ENCODE measurements around the gene EIF4G1.
A peak's percentile ranks its signal among the peaks of the same experiment; 100 is the strongest.

Gene EIF4G1

GRCh38 chr3:184368586-184369183 is 54.3 kb downstream of the EIF4G1 start:
- DNase-seq (ENCODE audit: low spot score): no peak

GRCh38 chr3:184371570-184372018 is 57.2 kb downstream of the EIF4G1 start:
- peak; percentile 90 for DNase-seq (ENCODE audit: low spot score)

- no peak for DNase-seq (ENCODE audit: low spot score)
These were observed 58.0 kb downstream of the EIF4G1 start for GRCh38 chr3:184372296-184372821.

- no peak for DNase-seq (ENCODE audit: low spot score)
These were observed 58.5 kb downstream of the EIF4G1 start for GRCh38 chr3:184372911-184373310.

- no peak for DNase-seq (ENCODE audit: low spot score)
These were observed 59.0 kb downstream of the EIF4G1 start for GRCh38 chr3:184373422-184373821.

GRCh38 chr3:184375747-184376461 is 61.5 kb downstream of the EIF4G1 start:
- DNase-seq (ENCODE audit: low spot score): no peak

GRCh38 chr3:184377374-184377773 is 63.0 kb downstream of the EIF4G1 start:
- DNase-seq (ENCODE audit: low spot score): no peak

- no peak for DNase-seq (ENCODE audit: low spot score)
These were observed 63.6 kb downstream of the EIF4G1 start, which contains the start of gene THPO for GRCh38 chr3:184377882-184378445. THPO (minus strand) TSS chr3:184378207; CDS start chr3:184376259, 1,948 bp downstream.

GRCh38 chr3:184378651-184379357 is 64.4 kb downstream of the EIF4G1 start:
- DNase-seq (ENCODE audit: low spot score): no peak

- no peak for DNase-seq (ENCODE audit: low spot score)
These were observed 65.2 kb downstream of the EIF4G1 start, which contains the start of gene CHRD for GRCh38 chr3:184379358-184380184. CHRD (plus strand) TSS chr3:184380054; CDS start chr3:184380319, 265 bp downstream.

- DNase-seq (ENCODE audit: low spot score): peak; percentile 31
These were observed 65.8 kb downstream of the EIF4G1 start for GRCh38 chr3:184380185-184380626.

- DNase-seq (ENCODE audit: low spot score): no peak
These were observed 66.3 kb downstream of the EIF4G1 start for GRCh38 chr3:184380627-184381260.

- no peak for DNase-seq (ENCODE audit: low spot score)
These were observed 67.1 kb downstream of the EIF4G1 start for GRCh38 chr3:184381261-184382224.

- no peak for DNase-seq (ENCODE audit: low spot score)
These were observed 68.1 kb downstream of the EIF4G1 start for GRCh38 chr3:184382326-184383032.

GRCh38 chr3:184383033-184383740 is 68.8 kb downstream of the EIF4G1 start:
- no peak for DNase-seq (ENCODE audit: low spot score)

GRCh38 chr3:184384342-184384741 is 69.9 kb downstream of the EIF4G1 start:
- no peak for DNase-seq (ENCODE audit: low spot score)
